GM12872 (cell line): ENCODE data around the gene PDE4D.

ENCODE experiments used
- TF ChIP-seq, protein P1 (sequence below): IDR thresholded peaks from 3 replicates; pipeline ENCODE4 v1.5.1; 2011; ENCODE audit warnings: low read depth, mild to moderate bottlenecking, low read length, moderate library complexity; ENCODE audit not compliant: insufficient read depth

PDE4D gene

DNA sequence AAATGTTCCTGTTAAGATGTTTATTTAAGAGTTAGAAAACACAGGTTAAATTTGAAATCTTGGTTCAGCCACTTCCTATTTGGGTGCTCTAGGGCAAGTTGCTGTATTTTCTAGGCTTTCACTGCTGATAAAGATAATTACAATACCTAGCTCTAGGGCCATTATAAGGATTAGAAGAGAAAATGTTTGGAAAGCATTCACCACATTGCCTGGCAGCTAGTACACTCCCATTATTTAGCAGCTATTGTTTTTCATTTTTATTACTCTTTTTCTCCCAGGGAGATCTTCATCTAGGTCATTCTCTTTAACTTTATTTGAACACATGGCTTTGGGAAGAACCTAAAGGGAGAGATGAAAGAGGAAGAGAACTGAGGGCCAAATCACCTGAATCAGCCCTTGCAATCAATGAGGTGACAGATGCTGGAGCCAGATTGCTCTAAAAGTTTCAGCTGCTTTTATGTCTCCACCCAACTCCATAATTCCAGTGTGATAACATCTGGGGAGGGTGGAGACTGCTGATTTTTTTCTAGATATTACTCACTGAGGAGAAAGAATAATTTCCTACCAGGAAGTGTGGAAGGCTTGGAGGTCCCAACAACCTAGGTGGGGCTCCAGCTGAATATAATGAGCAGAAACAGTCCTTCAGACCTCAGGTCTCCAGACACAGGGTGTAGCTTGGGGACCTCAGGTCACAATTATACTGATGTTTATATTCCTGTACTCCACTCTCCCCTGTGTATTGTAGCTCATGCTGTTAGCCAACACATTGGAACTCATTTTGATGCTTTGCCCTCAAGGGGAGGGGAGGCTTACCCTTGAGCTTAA, 670.6 kb downstream of the PDE4D start:
- TF ChIP-seq, protein P1, sequence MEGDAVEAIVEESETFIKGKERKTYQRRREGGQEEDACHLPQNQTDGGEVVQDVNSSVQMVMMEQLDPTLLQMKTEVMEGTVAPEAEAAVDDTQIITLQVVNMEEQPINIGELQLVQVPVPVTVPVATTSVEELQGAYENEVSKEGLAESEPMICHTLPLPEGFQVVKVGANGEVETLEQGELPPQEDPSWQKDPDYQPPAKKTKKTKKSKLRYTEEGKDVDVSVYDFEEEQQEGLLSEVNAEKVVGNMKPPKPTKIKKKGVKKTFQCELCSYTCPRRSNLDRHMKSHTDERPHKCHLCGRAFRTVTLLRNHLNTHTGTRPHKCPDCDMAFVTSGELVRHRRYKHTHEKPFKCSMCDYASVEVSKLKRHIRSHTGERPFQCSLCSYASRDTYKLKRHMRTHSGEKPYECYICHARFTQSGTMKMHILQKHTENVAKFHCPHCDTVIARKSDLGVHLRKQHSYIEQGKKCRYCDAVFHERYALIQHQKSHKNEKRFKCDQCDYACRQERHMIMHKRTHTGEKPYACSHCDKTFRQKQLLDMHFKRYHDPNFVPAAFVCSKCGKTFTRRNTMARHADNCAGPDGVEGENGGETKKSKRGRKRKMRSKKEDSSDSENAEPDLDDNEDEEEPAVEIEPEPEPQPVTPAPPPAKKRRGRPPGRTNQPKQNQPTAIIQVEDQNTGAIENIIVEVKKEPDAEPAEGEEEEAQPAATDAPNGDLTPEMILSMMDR, result no peak

DNA sequence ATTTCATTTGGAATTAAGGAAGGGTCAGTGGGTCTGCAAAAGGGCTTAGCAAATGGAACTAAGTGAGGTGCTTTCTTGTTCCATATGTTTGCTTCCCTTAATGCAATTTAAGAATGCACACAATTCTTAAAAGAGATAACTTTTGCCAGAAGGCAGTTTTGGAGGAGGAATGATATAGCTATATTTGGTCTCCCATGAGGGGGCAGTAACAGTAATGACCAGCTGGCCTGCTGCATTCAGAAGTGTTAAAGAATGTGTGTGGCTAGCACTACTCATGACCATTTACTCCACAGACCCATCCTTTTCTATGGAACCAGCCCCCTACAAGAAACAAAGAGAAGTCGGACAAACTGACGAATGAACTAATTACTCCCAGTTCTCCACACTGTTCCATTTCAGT, 671.8 kb downstream of the PDE4D start:
- TF ChIP-seq, protein P1, result no peak

DNA sequence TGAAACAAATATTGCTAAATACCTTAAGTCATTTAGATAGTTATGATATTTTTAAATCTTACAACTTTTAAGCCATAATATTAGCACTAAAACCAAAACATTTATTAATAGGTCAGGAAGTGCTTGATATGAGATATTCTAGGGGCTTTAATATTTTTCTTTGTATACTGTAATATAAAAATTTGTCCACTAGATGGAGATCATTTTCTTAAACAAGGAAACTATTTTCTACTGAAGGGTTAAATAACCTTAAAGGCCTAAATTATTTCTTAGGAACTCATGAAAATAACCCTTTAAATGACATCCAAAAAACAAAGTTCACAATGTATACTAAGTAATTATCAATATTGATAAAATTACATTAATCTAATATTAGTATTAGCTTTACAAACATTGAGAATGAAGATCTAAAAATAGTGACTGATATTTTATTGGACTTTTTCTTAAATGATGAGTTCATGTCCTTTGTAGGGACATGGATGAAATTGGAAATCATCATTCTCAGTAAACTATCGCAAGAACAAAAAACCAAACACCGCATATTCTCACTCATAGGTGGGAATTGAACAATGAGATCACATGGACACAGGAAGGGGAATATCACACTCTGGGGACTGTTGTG, 675.0 kb downstream of the PDE4D start:
- TF ChIP-seq, protein P1, result no peak

DNA sequence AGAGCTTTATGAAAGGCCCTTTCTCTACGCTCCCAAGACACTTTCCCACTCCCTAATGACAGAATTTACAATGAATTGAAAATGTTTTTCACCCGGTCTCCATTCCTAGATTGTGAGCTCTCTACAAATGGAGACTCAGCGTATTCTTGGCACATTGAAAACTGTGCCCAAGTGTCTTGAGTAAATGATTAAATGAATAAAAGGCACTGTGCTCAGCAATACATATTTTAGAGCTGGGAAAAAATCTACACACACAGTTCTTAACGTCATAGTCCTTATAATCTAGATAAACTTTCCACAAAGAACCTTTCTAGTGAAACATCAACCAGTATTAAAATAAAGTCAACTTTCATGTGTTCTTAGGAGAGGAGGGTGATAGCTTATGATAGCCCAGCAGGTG, 676.7 kb downstream of the PDE4D start:
- TF ChIP-seq, protein P1, result no peak

DNA sequence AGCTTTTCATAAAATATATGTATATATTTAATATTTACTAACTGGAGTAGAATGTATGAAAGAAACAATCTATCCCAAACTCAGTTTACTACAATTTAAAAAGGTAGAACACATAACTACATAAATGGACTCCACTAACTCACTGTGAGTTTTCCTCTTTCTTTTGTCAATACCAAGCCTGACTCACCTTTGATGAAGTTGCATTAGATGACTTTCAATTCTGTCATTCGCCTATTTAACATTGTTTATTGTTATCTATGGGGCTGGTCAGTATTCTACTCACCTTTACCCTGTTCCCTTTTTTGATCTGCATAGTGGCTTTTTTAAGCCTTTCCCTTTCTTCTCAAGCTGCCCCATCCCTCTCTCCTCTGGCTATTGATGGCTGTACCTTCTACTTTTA, 680.9 kb downstream of the PDE4D start:
- TF ChIP-seq, protein P1, result no peak

DNA sequence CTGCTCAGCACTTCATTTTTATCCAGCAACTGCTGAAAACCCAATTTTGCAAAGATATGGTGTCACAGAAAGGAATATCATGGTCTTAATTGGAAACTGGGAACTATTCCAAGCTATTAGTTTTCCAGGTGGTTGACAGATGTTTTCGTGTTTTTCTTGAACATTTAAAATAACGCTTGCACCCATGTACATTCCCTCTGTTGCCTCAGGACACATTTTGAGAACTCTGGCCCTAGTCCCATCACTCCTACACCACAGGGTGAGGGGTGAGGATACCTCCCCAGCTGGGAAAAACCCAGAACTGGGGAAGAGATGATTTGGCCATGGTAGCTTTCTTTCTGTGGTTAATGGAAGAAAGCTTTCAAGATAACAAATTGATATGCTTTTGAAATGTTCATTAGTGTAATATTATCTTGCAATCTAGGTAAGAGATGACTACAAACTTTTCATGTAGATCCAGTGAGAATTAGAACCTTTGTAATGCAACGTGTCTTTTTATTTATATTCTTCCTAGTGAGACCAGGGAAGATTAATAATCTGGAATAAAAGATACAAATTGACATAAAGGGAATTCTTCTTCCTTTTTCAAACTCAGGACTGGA, 683.7 kb downstream of the PDE4D start:
- TF ChIP-seq, protein P1, result no peak

DNA sequence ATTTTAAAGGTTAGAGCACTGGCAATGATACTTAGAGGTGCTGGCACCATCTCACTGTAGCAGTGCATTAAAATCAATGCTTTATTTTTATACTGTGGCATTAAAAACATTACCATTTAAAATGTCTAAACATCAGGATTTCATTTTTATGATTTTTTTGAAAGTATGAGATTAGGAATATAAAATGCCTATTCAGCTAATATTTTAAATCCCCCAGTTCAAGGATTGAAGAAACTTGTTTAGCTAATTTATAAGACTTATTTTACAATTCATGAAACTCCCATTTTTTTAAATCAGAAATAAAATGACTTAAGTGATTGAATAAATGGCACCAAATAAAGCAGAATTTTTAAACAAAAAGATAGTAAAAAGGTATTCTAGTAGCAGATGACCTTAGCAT, 685.1 kb downstream of the PDE4D start:
- TF ChIP-seq, protein P1, result no peak
